Dedifferentiated amniotic fluid mesenchymal stem cell (primary cell): ENCODE results near the gene SPRR2F.

Experiments used
- DNase-seq: peaks from one replicate; pipeline ENCODE4 v3.0.0-alpha.2; 2016; ENCODE audit errors: extremely low spot score

Gene SPRR2F

GRCh38 chr1:153072806-153073726 lies 40.2 kb downstream of the SPRR2F start:
- DNase-seq: no peak

GRCh38 chr1:153071511-153071910 lies 41.8 kb downstream of the SPRR2F start, which contains the start of gene SPRR2B:
Gene SPRR2B, minus strand, starts transcription at chr1:153071611. Its CDS starts 772 bp downstream, at chr1:153070839.
- no peak for DNase-seq

- no peak for DNase-seq
Measured at GRCh38 chr1:153070243-153070642, 43.1 kb downstream of the SPRR2F start.
